NCI-H510A treated with DMSO at 0.1 percent for 48 hours (cell line): ENCODE measurements around the gene UCN2.
"Not testable (repeated sequence)": the region's sequence is repeated elsewhere in the genome, so short reads cannot be mapped to it uniquely, and the experiment has no call there.

Experiments
- DNase-seq: peaks from one replicate; lab custom pipeline; 2025; lab: John Stamatoyannopoulos, UW

The UCN2 gene

GRCh38 chr3:48536116-48536515 lies 27.5 kb downstream of the UCN2 start:
- DNase-seq = no peak

- DNase-seq = no peak
These were observed 28.0 kb downstream of the UCN2 start for GRCh38 chr3:48535578-48535977.

- DNase-seq = no peak
These were observed 30.6 kb downstream of the UCN2 start for GRCh38 chr3:48532977-48533337.

- DNase-seq = no peak
These were observed 31.2 kb downstream of the UCN2 start for GRCh38 chr3:48532271-48532976.

DNA sequence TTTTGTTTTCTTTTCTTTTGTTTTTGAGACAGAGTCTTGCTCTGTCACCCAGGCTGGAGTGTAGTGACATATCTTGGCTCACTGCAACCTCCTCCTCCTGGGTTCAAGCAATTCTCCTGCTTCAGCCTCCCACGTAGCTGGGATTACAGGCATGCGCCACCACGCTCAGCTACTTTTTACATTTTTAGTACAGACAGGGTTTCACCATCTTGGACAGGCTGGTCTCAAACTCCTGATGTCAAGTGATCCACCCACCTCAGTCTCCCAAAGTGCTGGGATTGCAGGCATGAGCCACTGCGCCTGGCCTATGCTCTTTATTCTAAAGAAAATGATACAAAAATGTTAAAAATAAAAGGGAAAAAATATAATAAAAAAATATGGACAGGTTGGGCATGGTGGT lies 32.9 kb downstream of the UCN2 start:
- DNase-seq = not testable (repeated sequence)

GRCh38 chr3:48528754-48529153 lies 34.8 kb downstream of the UCN2 start:
- no peak for DNase-seq

DNA sequence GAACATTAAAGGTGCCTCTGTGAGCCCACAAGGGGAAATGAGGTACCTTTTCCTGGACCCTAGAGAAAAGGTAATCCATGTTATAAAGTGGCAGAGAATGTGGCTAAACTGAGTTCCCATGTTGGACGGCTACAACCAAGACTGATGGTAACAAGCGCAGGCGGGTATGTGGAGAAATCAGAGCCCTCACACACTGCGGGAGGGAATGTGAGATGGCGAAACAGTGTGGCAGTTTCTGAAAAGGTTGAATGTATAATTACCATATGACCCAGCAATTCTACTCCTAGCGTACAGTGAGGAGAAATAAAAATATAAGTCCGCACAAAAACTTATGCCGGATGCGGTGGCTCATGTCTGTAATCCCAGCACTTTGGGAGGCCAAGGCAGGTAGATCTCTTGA lies 35.5 kb downstream of the UCN2 start:
- no peak for DNase-seq

DNA sequence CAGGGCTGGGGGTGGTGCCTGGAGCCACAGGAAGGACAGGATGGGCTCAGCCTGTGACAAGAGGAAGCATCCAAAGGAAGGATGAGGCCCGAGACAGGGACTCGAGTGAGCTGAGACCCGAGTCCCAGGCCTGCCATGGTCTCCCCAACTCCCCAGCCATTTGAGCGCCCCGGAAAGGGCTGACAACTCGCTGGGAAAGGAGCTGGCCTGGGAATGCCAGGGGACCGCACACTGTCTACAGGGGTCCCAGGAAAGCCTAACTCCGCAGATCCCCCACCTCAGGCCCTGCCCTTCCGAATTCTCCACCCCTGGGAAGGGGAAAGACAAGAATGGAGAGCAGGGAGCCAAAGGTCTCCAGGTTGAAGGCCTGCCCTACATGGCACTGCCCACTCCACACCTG lies 38.6 kb downstream of the UCN2 start:
- DNase-seq = no peak

GRCh38 chr3:48521635-48522034 lies 41.9 kb downstream of the UCN2 start:
- DNase-seq = no peak

- no peak for DNase-seq
These were observed 44.3 kb downstream of the UCN2 start for GRCh38 chr3:48519277-48519643.

DNA sequence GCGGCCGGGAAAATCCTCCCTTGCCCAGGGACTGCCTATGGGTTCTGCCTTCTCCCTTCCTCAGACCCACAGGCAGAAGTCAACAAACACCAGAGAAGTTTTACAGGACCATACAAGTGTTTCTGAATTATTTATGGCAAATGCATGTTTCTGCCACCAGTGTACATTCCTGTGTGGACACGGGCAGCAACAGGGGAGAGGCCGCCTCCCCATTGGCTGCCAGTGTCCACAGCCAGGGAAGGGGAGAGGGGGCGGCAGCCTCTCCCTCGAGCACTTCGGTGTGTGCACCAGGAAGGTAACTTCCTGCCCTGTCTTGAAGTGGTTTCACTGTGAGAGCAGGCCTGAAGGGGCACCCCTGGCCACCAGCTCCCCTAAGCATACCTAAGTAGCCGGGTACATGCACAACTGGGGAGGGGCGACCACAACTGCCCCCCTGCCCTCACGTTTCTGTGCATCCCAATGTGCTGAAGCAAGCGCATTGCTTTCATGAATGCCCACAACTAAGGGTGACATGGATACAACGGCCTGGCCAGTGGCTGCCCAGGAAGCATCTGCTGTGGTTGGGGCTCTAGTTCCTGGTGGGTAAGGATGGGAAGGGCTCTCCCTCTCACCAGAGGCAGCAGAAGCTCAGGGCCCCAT lies 44.8 kb downstream of the UCN2 start:
- DNase-seq = no peak

DNA sequence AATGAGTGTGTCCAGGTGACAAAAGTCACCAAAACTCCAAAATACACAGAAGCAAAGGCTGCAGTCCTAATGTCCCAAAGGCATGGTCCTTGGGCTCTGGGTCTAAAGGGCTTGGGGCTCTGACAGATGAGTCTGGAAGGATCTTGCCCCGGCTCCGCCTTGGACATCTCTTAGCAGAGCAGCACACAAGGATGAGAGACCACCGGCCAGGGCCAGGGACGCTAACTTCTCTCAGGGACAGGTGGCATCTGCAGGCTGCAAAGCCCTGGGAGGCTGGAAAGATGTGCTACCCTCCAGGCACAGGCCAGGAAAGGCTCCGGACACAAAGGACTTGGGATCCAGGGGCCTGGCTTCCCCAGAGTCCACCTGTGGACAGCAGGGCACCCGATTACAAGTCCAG lies 45.5 kb downstream of the UCN2 start:
- DNase-seq = no peak

- DNase-seq = no peak
These were observed 47.0 kb downstream of the UCN2 start for GRCh38 chr3:48516571-48516970.

DNA sequence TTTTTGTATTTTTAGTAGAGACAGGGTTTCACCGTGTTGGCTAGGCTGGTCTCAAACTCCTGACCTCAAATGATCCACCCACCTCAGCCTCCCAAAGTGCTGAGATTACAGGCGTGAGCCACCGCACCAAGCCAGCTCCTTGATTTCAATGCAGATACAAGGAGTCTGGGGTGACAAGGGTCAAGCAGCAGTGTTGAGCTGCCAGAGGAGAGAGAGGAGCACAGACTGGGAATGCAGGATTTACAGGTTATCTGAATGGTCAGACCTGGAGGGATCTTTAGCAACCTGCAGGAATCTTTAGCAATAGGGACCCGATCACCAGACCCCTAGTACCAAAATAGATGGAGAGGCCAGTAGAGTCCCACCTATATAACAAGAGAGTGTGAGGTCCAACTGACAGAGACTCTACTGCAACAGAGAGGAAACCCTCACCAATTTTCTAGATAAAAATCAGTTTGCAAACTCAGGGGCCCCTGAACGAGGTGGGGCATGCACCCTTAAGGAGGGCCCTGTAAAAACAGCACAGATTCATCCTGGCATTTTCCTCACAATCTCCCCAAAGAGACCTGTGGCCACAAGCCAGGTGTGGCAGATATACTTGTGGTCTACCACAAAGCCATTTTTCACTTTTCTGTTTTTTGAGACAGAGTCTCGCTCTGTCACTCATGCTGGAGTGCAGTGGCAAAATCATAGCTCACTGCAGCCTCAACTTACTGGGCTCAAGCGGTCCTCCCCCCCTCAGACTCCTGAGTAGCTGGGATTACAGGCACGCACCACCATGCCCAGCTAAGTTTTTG lies 49.0 kb downstream of the UCN2 start:
- DNase-seq = no peak
